K562 (cell line): Measurements from ENCODE around the gene ANKRD13A.

Source experiments
- POLR2A ChIP-seq: fragments of 450-650 bp; conservative IDR thresholded peaks from 2 replicates; pipeline ENCODE4 v1.6.1; 2016
- RBM17 ChIP-seq: fragments of 200-400 bp; formaldehyde crosslinking; IDR thresholded peaks from 2 replicates; pipeline ENCODE4 v1.6.1; 2017; ENCODE audit warnings: low read depth, mild to moderate bottlenecking, low read length, borderline replicate concordance
- STAT6 ChIP-seq: sonication (generic); formaldehyde crosslinking; IDR thresholded peaks from 2 replicates; pipeline ENCODE4 v1.8.1; 2023; ENCODE audit warnings: mild to moderate bottlenecking, missing genetic modification reagents

- TF ChIP-seq POLR2A (no peak), STAT6 (no peak), RBM17 (no peak)
Observed at GRCh38 chr12:110077800-110078199, 78.6 kb downstream of the ANKRD13A start.
